ENCODE results near the gene CCSER2. TPM values are rescaled to one million over a fixed set of nuclear protein-coding genes. Genes with fewer than 3 reads are reported as not detected.

Gene CCSER2
- total RNA-seq, 2 donors from 2014 or later: 29.8 to 38.8 TPM

DNA sequence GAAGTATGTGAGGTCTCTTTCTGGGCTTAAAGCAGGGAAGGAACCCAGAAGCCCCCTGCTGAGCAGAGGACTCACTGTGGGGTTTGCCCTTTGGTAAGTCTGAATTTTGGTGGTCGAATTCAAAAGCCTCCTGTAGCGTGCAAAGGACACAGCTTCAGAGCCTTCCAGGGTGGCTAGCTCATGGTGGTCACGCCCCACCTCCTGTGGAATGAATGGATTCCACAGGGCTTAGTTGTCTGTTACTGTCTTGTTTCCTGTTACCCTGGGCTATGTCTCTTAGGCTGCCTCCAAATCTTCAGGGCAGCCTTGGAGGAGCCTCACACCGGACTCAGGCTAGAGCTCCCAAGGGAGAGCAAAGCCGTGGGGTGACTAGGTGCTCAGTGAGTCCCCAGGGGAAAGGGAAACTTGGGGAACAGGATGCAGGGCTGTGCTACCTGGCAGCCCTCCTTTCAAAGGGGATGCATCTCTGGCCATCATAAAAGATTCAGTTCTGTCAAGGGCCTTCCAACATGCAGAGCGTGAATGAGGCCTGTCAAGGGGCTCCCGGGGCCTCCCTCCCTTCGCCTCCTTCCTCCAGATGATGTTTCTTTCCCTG lies 211.7 kb downstream of the CCSER2 start:
- peaks cover 29% of the 10 kb centered on the region for H3K4me1 Mint-ChIP-seq
- H3K27me3 Mint-ChIP-seq (ENCODE audit: insufficient read depth): peaks cover 5% of the 10 kb centered on the region
- Histone ChIP-seq H3K9ac (ENCODE audit: extremely low read depth, low read length, poor library complexity, severe bottlenecking) (no peak overlapping the region), H3K36me3 (ENCODE audit: control insufficient read depth, insufficient read depth, low read length) (no peaks in the 10 kb centered on the region), H3K4me3 (ENCODE audit: low read length) (peak overlapping the region; percentile 29), H3K27me3 (ENCODE audit: control insufficient read depth, insufficient read depth, low read length, poor library complexity, severe bottlenecking) (no peaks in the 10 kb centered on the region), H3K9me3 (ENCODE audit: control insufficient read depth, low read length) (peaks cover 25% of the 10 kb centered on the region), H3K4me1 (ENCODE audit: control insufficient read depth, insufficient read depth, low read length) (peaks cover 3% of the 10 kb centered on the region), H3K27ac (ENCODE audit: low read depth, low read length) (no peak overlapping the region)
- H3K9me3 Mint-ChIP-seq: peaks cover 8% of the 10 kb centered on the region
- 76 to 80% methylated on average over 6 to 8 of the region's 8 CpGs for WGBS, 2 experiments (ENCODE audit: insufficient coverage in 1 of 2, insufficient read length in 1 of 2)
- H3K4me3 Mint-ChIP-seq: no peak overlapping the region
- no peak overlapping the region for H3K27ac Mint-ChIP-seq
- H3K36me3 Mint-ChIP-seq (ENCODE audit: low read depth): no peaks in the 10 kb centered on the region
- no peak for DNase-seq
- TF ChIP-seq, protein P1, sequence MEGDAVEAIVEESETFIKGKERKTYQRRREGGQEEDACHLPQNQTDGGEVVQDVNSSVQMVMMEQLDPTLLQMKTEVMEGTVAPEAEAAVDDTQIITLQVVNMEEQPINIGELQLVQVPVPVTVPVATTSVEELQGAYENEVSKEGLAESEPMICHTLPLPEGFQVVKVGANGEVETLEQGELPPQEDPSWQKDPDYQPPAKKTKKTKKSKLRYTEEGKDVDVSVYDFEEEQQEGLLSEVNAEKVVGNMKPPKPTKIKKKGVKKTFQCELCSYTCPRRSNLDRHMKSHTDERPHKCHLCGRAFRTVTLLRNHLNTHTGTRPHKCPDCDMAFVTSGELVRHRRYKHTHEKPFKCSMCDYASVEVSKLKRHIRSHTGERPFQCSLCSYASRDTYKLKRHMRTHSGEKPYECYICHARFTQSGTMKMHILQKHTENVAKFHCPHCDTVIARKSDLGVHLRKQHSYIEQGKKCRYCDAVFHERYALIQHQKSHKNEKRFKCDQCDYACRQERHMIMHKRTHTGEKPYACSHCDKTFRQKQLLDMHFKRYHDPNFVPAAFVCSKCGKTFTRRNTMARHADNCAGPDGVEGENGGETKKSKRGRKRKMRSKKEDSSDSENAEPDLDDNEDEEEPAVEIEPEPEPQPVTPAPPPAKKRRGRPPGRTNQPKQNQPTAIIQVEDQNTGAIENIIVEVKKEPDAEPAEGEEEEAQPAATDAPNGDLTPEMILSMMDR (conservative IDR thresholded peaks at IDR 0.05): no peak

GRCh38 chr10:84540617-84541288 lies 212.4 kb downstream of the CCSER2 start:
- peaks cover 3% of the 10 kb centered on the region for H3K4me1 ChIP-seq (ENCODE audit: control insufficient read depth, insufficient read depth, low read length)
- H3K4me3 Mint-ChIP-seq: peak overlapping the region; percentile 57
- TF ChIP-seq, protein P1 (conservative IDR thresholded peaks at IDR 0.05): peak; percentile 91
- no peak overlapping the region for H3K9ac ChIP-seq (ENCODE audit: extremely low read depth, low read length, poor library complexity, severe bottlenecking)
- H3K36me3 ChIP-seq (ENCODE audit: control insufficient read depth, insufficient read depth, low read length): no peaks in the 10 kb centered on the region
- H3K27ac ChIP-seq (ENCODE audit: low read depth, low read length): no peak overlapping the region
- H3K36me3 Mint-ChIP-seq (ENCODE audit: low read depth): no peaks in the 10 kb centered on the region
- peak; percentile 95 for DNase-seq
- peaks cover 34% of the 10 kb centered on the region for H3K4me1 Mint-ChIP-seq
- H3K9me3 Mint-ChIP-seq: peaks cover 8% of the 10 kb centered on the region
- no peaks in the 10 kb centered on the region for H3K27me3 ChIP-seq (ENCODE audit: control insufficient read depth, insufficient read depth, low read length, poor library complexity, severe bottlenecking)
- H3K4me3 ChIP-seq (ENCODE audit: low read length): no peak overlapping the region
- no peak overlapping the region for H3K27ac Mint-ChIP-seq
- 70 to 79% methylated on average over 9 to 51 of the region's 51 CpGs for WGBS, 2 experiments (ENCODE audit: insufficient coverage in 1 of 2, insufficient read length in 1 of 2)
- H3K27me3 Mint-ChIP-seq (ENCODE audit: insufficient read depth): peaks cover 5% of the 10 kb centered on the region
- H3K9me3 ChIP-seq (ENCODE audit: control insufficient read depth, low read length): peaks cover 25% of the 10 kb centered on the region

DNA sequence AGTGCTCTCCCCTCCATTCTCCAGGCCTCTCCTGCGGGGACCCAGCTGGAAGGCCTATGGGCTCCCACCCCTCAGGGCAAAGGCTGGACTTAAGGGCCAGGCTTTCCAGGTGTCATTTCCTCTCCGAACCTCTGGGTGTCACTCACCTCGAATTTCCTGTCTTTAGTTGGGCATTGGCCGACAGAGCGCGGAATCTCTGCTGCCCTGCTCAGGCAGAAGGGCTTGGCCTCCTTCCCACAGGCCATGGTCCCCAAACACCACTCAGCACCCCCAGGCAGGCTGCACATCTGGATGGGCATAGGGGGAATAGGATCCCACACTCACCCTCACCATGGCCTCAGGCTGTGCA lies 212.9 kb downstream of the CCSER2 start:
- Histone ChIP-seq H3K36me3 (ENCODE audit: control insufficient read depth, insufficient read depth, low read length) (no peaks in the 10 kb centered on the region), H3K4me3 (ENCODE audit: low read length) (no peak overlapping the region), H3K9me3 (ENCODE audit: control insufficient read depth, low read length) (peaks cover 25% of the 10 kb centered on the region), H3K27ac (ENCODE audit: low read depth, low read length) (no peak overlapping the region), H3K27me3 (ENCODE audit: control insufficient read depth, insufficient read depth, low read length, poor library complexity, severe bottlenecking) (no peaks in the 10 kb centered on the region), H3K9ac (ENCODE audit: extremely low read depth, low read length, poor library complexity, severe bottlenecking) (no peak overlapping the region), H3K4me1 (ENCODE audit: control insufficient read depth, insufficient read depth, low read length) (peaks cover 7% of the 10 kb centered on the region)
- peak overlapping the region; percentile 57 for H3K4me3 Mint-ChIP-seq
- H3K36me3 Mint-ChIP-seq (ENCODE audit: low read depth): no peaks in the 10 kb centered on the region
- H3K27me3 Mint-ChIP-seq (ENCODE audit: insufficient read depth): peaks cover 5% of the 10 kb centered on the region
- peak; percentile 87 for DNase-seq
- H3K27ac Mint-ChIP-seq: no peak overlapping the region
- H3K9me3 Mint-ChIP-seq: peaks cover 8% of the 10 kb centered on the region
- TF ChIP-seq, protein P1 (conservative IDR thresholded peaks at IDR 0.05): peak; percentile 68
- peaks cover 39% of the 10 kb centered on the region for H3K4me1 Mint-ChIP-seq
- WGBS, 2 experiments (ENCODE audit: insufficient coverage in 1 of 2, insufficient read length in 1 of 2): 86 to 94% methylated on average over 5 to 6 of the region's 6 CpGs
